Thoracic aorta (tissue), 2 donors: Measurements from ENCODE around the gene PLD6. TPM values are rescaled to one million over a fixed set of nuclear protein-coding genes. Genes with fewer than 3 reads are reported as not detected.

ENCODE experiments used
- ATAC-seq: fragments of 150-250 bp; one replicate; pipeline ENCODE4 v1.8.0; 2017; ENCODE audit warnings: low read depth; ENCODE audit not compliant: insufficient number of reproducible peaks, low FRiP score
- DNase-seq: peaks from one replicate; pipeline ENCODE4 v3.0.0-alpha.2; 2020; ENCODE audit warnings: low spot score
- H3K27ac ChIP-seq, 2 donors: fragments of 200-600 bp; sonication (generic); 1 replicate in 1 of 2; 2 replicates in 1 of 2; pipeline ENCODE4 v1.5.1; 2016; ENCODE audit warnings: mild to moderate bottlenecking in 2 of 2, moderate library complexity in 2 of 2
- H3K27me3 ChIP-seq: fragments of 200-600 bp; sonication (generic); replicated peaks from 2 replicates; pipeline ENCODE4 v1.6.0; 2016; ENCODE audit warnings: mild to moderate bottlenecking; ENCODE audit not compliant: insufficient read depth
- H3K36me3 ChIP-seq: fragments of 200-600 bp; sonication (generic); one replicate; pipeline ENCODE4 v1.5.1; 2016
- H3K4me1 ChIP-seq, 2 donors: fragments of 200-600 bp; sonication (generic); 1 replicate in 1 of 2; 2 replicates in 1 of 2; pipeline versions ENCODE4 v1.5.1 to v1.6.0; 2016; ENCODE audit warnings: low read depth in 2 of 2, mild to moderate bottlenecking in 1 of 2; ENCODE audit not compliant: control insufficient read depth in 1 of 2
- H3K4me3 ChIP-seq: fragments of 200-600 bp; sonication (generic); 2 replicates; pipeline ENCODE4 v1.5.1; 2016; ENCODE audit warnings: mild to moderate bottlenecking
- H3K9me3 ChIP-seq: fragments of 200-600 bp; sonication (generic); 2 replicates; pipeline ENCODE4 v1.5.1; 2016
- total RNA-seq, 2 donors: library from RNA; depleted of rRNA; stranded (reverse); fragments of >200 nt; gene quantifications; one replicate each; pipeline versions ENCODE4 v1.1.0 to v1.2.3, GENCODE V29; 2016
- TF ChIP-seq, protein P1 (sequence below): fragments of 200-600 bp; sonication (generic); IDR thresholded peaks from one replicate; pipeline ENCODE4 v1.5.1; 2019; ENCODE audit warnings: antibody characterized with exemption

Gene PLD6
- total RNA-seq, 2 donors from 2014 or later = 0.68 to 5.5 TPM

DNA sequence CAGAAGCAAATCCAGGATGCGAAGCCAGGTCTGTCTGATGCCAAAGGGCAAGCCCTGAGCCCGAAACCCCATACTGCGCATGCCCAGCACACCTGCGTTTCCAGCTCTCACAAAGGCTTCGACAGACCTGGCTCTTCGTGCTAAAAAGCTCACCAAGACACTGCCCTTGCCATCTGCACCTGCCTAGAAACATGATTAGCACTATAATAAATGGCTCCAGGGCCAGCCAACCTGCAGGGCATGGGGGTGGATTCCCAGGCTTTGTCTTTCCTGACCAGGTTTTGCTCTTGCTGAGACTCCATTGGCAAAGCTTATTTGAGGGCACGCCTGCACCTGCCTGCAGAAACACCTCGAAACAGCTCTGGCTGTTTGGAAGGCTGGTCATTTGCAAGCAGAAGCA lies 14.4 kb upstream of the PLD6 start:
- ATAC-seq (no peak), DNase-seq (no peak)
- Histone ChIP-seq H3K4me3 (no peak overlapping the region), H3K36me3 (peaks cover 83% of the 10 kb centered on the region), H3K27me3 (no peaks in the 10 kb centered on the region), H3K27ac (no peak overlapping the region), H3K9me3 (no peaks in the 10 kb centered on the region), H3K4me1 (no peaks in the 10 kb centered on the region)
- TF ChIP-seq, protein P1, sequence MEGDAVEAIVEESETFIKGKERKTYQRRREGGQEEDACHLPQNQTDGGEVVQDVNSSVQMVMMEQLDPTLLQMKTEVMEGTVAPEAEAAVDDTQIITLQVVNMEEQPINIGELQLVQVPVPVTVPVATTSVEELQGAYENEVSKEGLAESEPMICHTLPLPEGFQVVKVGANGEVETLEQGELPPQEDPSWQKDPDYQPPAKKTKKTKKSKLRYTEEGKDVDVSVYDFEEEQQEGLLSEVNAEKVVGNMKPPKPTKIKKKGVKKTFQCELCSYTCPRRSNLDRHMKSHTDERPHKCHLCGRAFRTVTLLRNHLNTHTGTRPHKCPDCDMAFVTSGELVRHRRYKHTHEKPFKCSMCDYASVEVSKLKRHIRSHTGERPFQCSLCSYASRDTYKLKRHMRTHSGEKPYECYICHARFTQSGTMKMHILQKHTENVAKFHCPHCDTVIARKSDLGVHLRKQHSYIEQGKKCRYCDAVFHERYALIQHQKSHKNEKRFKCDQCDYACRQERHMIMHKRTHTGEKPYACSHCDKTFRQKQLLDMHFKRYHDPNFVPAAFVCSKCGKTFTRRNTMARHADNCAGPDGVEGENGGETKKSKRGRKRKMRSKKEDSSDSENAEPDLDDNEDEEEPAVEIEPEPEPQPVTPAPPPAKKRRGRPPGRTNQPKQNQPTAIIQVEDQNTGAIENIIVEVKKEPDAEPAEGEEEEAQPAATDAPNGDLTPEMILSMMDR = no peak

GRCh38 chr17:17217995-17218394 lies 11.9 kb upstream of the PLD6 start:
- TF ChIP-seq, protein P1 = no peak
- Histone ChIP-seq H3K36me3 (peaks cover 77% of the 10 kb centered on the region), H3K4me1 (no peaks in the 10 kb centered on the region), H3K9me3 (no peaks in the 10 kb centered on the region), H3K27me3 (no peaks in the 10 kb centered on the region), H3K27ac (no peak overlapping the region), H3K4me3 (no peak overlapping the region)
- DNase-seq = no peak
- ATAC-seq = no peak

DNA sequence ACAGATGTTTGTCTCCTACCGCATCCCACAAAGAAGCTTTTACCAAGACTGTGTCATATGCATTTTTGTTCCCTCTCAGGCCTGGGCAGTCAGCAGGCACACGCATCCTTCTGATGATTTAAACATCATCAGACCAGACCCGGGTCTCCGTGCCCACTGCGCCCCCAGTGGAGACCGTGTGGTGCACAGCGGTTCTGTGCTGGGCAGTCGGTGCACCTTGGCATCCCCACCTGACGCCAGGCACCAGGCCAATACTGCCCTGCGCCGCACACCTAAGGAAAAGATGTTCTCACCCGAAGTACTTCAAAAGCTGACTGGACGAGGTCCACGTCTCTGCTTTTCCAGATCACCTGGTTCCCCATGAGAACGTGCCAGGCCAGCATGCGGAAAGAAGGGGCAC lies 10.6 kb upstream of the PLD6 start:
- no peak for DNase-seq

DNA sequence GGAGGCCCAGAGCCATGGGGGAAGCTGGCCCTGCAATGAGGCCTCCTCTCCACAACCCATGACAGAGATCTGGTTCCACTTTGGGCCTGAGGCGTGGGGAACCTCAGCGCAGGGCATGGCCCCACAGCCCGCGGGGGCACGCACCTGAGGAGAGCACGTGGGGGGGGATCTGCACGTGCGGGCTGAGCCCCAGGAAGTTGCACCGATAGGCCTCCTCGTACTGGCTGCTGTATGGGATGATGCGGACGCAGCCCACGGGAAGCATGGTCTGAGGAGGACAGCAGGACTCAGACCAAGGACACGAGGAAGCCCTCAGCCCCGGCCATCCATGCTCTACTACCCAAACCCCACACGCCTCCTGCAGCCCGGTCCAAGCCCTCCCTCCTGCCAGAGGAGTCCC lies 10.1 kb upstream of the PLD6 start:
- H3K27me3 ChIP-seq = no peaks in the 10 kb centered on the region
- peaks cover 69% of the 10 kb centered on the region for H3K36me3 ChIP-seq
- TF ChIP-seq, protein P1 = no peak
- H3K4me1 ChIP-seq = no peaks in the 10 kb centered on the region
- H3K9me3 ChIP-seq = no peaks in the 10 kb centered on the region
- H3K4me3 ChIP-seq = no peak overlapping the region
- ATAC-seq (no peak), DNase-seq (no peak)
- H3K27ac ChIP-seq = no peak overlapping the region

More for the DNA sequence above, 10.6 kb upstream of the PLD6 start:
- TF ChIP-seq, protein P1 = no peak
- Histone ChIP-seq H3K27me3 (no peaks in the 10 kb centered on the region), H3K9me3 (no peaks in the 10 kb centered on the region), H3K4me1 (no peaks in the 10 kb centered on the region), H3K27ac (no peak overlapping the region), H3K36me3 (peaks cover 72% of the 10 kb centered on the region), H3K4me3 (no peak overlapping the region)
- ATAC-seq = no peak

GRCh38 chr17:17215575-17215974 lies 9.4 kb upstream of the PLD6 start:
- H3K4me3 ChIP-seq = no peak overlapping the region
- no peak overlapping the region for H3K27ac ChIP-seq
- ATAC-seq = no peak
- no peaks in the 10 kb centered on the region for H3K4me1 ChIP-seq
- peaks cover 66% of the 10 kb centered on the region for H3K36me3 ChIP-seq
- no peaks in the 10 kb centered on the region for H3K27me3 ChIP-seq
- DNase-seq = no peak
- TF ChIP-seq, protein P1 = no peak
- no peaks in the 10 kb centered on the region for H3K9me3 ChIP-seq
